Measurements from ENCODE around the gene VCAN. TPM values are rescaled to one million over a fixed set of nuclear protein-coding genes. Genes with fewer than 3 reads are reported as not detected.

VCAN gene
- total and polyA plus RNA-seq, 2 of the 4 experiments (the other 2 are of a cell fraction): 45.3 to 158 TPM

GRCh38 chr5:83484294-83484693 is 12.8 kb downstream of the VCAN start:
- H4K20me1 ChIP-seq (ENCODE audit: insufficient read depth, low read length): no peaks in the 10 kb centered on the region
- in situ Hi-C loops (cut with MboI; ENCODE audit: low sequenced_read_pairs) (no loop called here), intact Hi-C loops (cut with micrococcal nuclease) (no loop called here), dilution Hi-C loops (cut with HindIII; ENCODE audit: low sequenced_read_pairs, unreplicated experiment) (no loop called here)
- H3K14ac ChIP-seq (replicated peaks; ENCODE audit: low read depth, low read length): no peak overlapping the region
- no peak overlapping the region for H3K18ac ChIP-seq (ENCODE audit: low read depth, low read length)
- H4K8ac ChIP-seq (ENCODE audit: low read depth in 2 of 2, low read length in 2 of 2): no peak overlapping the region
- no peak overlapping the region for H2BK20ac ChIP-seq (ENCODE audit: low read depth, low read length)
- POLR2A ChIA-PET (ENCODE audit: unreplicated experiment): no interaction called here
- no peak overlapping the region for H2AK5ac ChIP-seq (ENCODE audit: low read depth, low read length)
- no peak overlapping the region for H2BK15ac ChIP-seq (ENCODE audit: low read depth, low read length)
- H2AFZ ChIP-seq (replicated peaks; ENCODE audit: low read length, poor library complexity): no peak overlapping the region
- H3K9me1 ChIP-seq (ENCODE audit: insufficient read depth, low read length): no peaks in the 10 kb centered on the region
- H2AK9ac ChIP-seq (replicated peaks; ENCODE audit: low read depth, low read length, poor library complexity): no peak overlapping the region
- H2BK120ac ChIP-seq (ENCODE audit: low read depth, low read length): no peak overlapping the region
- H3K4ac ChIP-seq (ENCODE audit: low read depth, low read length): no peak overlapping the region
- H3K9me3 ChIP-seq (ENCODE audit: control insufficient read depth, insufficient read depth, low read length): no peaks in the 10 kb centered on the region
- no peak overlapping the region for H4K91ac ChIP-seq (ENCODE audit: insufficient read depth, low read depth, low read length)
- H3K23ac ChIP-seq (ENCODE audit: low read depth, low read length): no peak overlapping the region
- CTCF ChIA-PET: interaction anchor here (0.6 kb wide), 1 partner anchor 159 kb away, joined by 7 read pairs; no protein-coding TSS in a partner anchor
- H2BK5ac ChIP-seq (ENCODE audit: low read depth, low read length, poor library complexity, severe bottlenecking): peak overlapping the region; percentile 23
- H3K27ac ChIP-seq (ENCODE audit: insufficient read depth, low read length): no peak overlapping the region
- no peaks in the 10 kb centered on the region for H3K27me3 ChIP-seq (ENCODE audit: control insufficient read depth, insufficient read depth, low read length)
- no peak overlapping the region for H4K5ac ChIP-seq (ENCODE audit: low read depth, low read length)
- peaks cover 2% of the 10 kb centered on the region for H3K4me1 ChIP-seq (ENCODE audit: control insufficient read depth, insufficient read depth, low read length)
- no peak overlapping the region for H3K56ac ChIP-seq (ENCODE audit: extremely low read depth, insufficient read depth, low read length)
- H3K9ac ChIP-seq (ENCODE audit: low read depth, low read length): no peak overlapping the region
- DNase-seq (no peak), ATAC-seq (ENCODE audit: low read depth) (no peak)
- WGBS, 2 experiments (ENCODE audit: extremely low coverage in 2 of 2, insufficient read length in 1 of 2): 100% methylated on average over 1 of the region's 2 CpGs; no CpG with 5 or more reads in 1 of the 2 experiments
- H3K4me2 ChIP-seq (ENCODE audit: low read depth, low read length): no peak overlapping the region
- no peak overlapping the region for H3K4me3 ChIP-seq (ENCODE audit: insufficient read depth, low read depth, low read length)
- peaks cover 18 to 40% of the 10 kb centered on the region in 2 experiments for H3K79me1 ChIP-seq (ENCODE audit: low read depth in 1 of 2, low read length in 2 of 2)
- peaks cover 2% of the 10 kb centered on the region; the same call in 1 of the 2 replicates for H3K36me3 ChIP-seq (ENCODE audit: control insufficient read depth, insufficient read depth, low read length)
- BruUV-seq (replicated peaks): no TSS peak
- no peak for TF ChIP-seq FOS (IDR thresholded peaks at IDR 0.05; ENCODE audit: low read depth, low read length)
- no peak for TF ChIP-seq RCOR1 (IDR thresholded peaks at IDR 0.05; ENCODE audit: insufficient replicate concordance, low read length)
- TF ChIP-seq MXI1 (IDR thresholded peaks at IDR 0.05; ENCODE audit: borderline replicate concordance, low read depth, low read length): no peak
- no peak for TF ChIP-seq CTCF (conservative IDR thresholded peaks at IDR 0.05; ENCODE audit: low read depth, low read length)
- TF ChIP-seq USF2 (IDR thresholded peaks at IDR 0.05; ENCODE audit: low read depth, low read length): no peak
- TF ChIP-seq MAZ (IDR thresholded peaks at IDR 0.05; ENCODE audit: borderline replicate concordance, low read depth, low read length): no peak
- no peak for TF ChIP-seq POLR2A (IDR thresholded peaks at IDR 0.05; ENCODE audit: low read depth, low read length)
- TF ChIP-seq RFX5 (IDR thresholded peaks at IDR 0.05; ENCODE audit: low read depth, low read length): no peak

Measured in IMR-90 (cell line).